D341Med (cell line): ENCODE data around the gene PPP2R3A.
A peak's percentile ranks its signal among the peaks of the same experiment; 100 is the strongest.

Experiments
- DNase-seq: peaks from one replicate; pipeline ENCODE4 v3.0.0; 2012; ENCODE audit warnings: low spot score

The PPP2R3A gene

GRCh38 chr3:136196401-136197158 lies 231.1 kb downstream of the PPP2R3A start:
- peak; percentile 98 for DNase-seq

GRCh38 chr3:136197159-136197793 lies 231.7 kb downstream of the PPP2R3A start:
- DNase-seq, result no peak
